NCI-H774 (cell line): ENCODE data around the gene PHRF1.
A peak's percentile ranks its signal among the peaks of the same experiment; 100 is the strongest.

ENCODE experiments used
- DNase-seq: peaks from one replicate; lab custom pipeline; 2025; lab: John Stamatoyannopoulos, UW

Gene PHRF1

GRCh38 chr11:575996-576768 lies at the start of gene PHRF1:
TSS of gene PHRF1 (plus strand) at chr11:576470. CDS start at chr11:581513, 5,043 bp downstream.
- peak; percentile 89 for DNase-seq

- DNase-seq: no peak
These were observed 48.0 kb upstream of the PHRF1 start for GRCh38 chr11:528166-528814.

GRCh38 chr11:528815-529727 lies 47.2 kb upstream of the PHRF1 start:
- DNase-seq: peak; percentile 21

GRCh38 chr11:529728-530411 lies 46.4 kb upstream of the PHRF1 start:
- DNase-seq: no peak

- DNase-seq: no peak
These were observed 45.1 kb upstream of the PHRF1 start for GRCh38 chr11:530960-531831.

GRCh38 chr11:531919-532526 lies 44.2 kb upstream of the PHRF1 start:
- DNase-seq: no peak

- no peak for DNase-seq
These were observed 43.7 kb upstream of the PHRF1 start for GRCh38 chr11:532527-532985.

- DNase-seq: no peak
These were observed 43.2 kb upstream of the PHRF1 start for GRCh38 chr11:532986-533585.

GRCh38 chr11:533586-534395 lies 42.5 kb upstream of the PHRF1 start:
- DNase-seq: no peak

- no peak for DNase-seq
These were observed 41.7 kb upstream of the PHRF1 start for GRCh38 chr11:534396-535209.

- DNase-seq: no peak
These were observed 41.1 kb upstream of the PHRF1 start for GRCh38 chr11:535210-535518.

- DNase-seq: peak; percentile 96
These were observed 40.5 kb upstream of the PHRF1 start, which contains the start of gene HRAS for GRCh38 chr11:535519-536454. TSS of gene HRAS (minus strand) at chr11:535576.

GRCh38 chr11:536841-537621 lies 39.2 kb upstream of the PHRF1 start, which contains the start of gene LRRC56:
TSS of gene LRRC56 (plus strand) at chr11:537527. CDS start at chr11:540685, 3,158 bp downstream.
- DNase-seq: peak; percentile 87

- no peak for DNase-seq
These were observed 38.4 kb upstream of the PHRF1 start for GRCh38 chr11:537622-538430.

- no peak for DNase-seq
These were observed 37.7 kb upstream of the PHRF1 start for GRCh38 chr11:538431-539051.
